NCI-H69 (cell line): ENCODE measurements around the gene MAP3K3.
"Not testable (repeated sequence)": the region's sequence is repeated elsewhere in the genome, so short reads cannot be mapped to it uniquely, and the experiment has no call there.

ENCODE experiments used
- DNase-seq: peaks from one replicate; lab custom pipeline; 2025; lab: John Stamatoyannopoulos, UW

MAP3K3 gene

GRCh38 chr17:63705657-63706056, 83.4 kb downstream of the MAP3K3 start:
- DNase-seq: peak; percentile 13

GRCh38 chr17:63706336-63707082, 84.3 kb downstream of the MAP3K3 start:
- no peak for DNase-seq

GRCh38 chr17:63707151-63707550, 84.9 kb downstream of the MAP3K3 start:
- DNase-seq: no peak

GRCh38 chr17:63709110-63709509, 86.9 kb downstream of the MAP3K3 start:
- DNase-seq: no peak

GRCh38 chr17:63714550-63715277, 92.5 kb downstream of the MAP3K3 start:
- no peak for DNase-seq

- DNase-seq: no peak
These were observed 94.2 kb downstream of the MAP3K3 start for GRCh38 chr17:63716426-63716825.

- DNase-seq: no peak
These were observed 96.8 kb downstream of the MAP3K3 start for GRCh38 chr17:63718988-63719387.

- DNase-seq: not testable (repeated sequence)
These were observed 98.0 kb downstream of the MAP3K3 start for GRCh38 chr17:63720194-63720593.

- DNase-seq: no peak
These were observed 100.2 kb downstream of the MAP3K3 start for GRCh38 chr17:63722403-63722802.

- no peak for DNase-seq
These were observed 113.5 kb downstream of the MAP3K3 start for GRCh38 chr17:63735691-63736090.

GRCh38 chr17:63740464-63741142, 118.4 kb downstream of the MAP3K3 start:
- peak; percentile 56 for DNase-seq

GRCh38 chr17:63741143-63741407, 118.9 kb downstream of the MAP3K3 start:
- DNase-seq: no peak

- peak; percentile 100 for DNase-seq
These were observed 119.4 kb downstream of the MAP3K3 start, which contains the start of gene STRADA for GRCh38 chr17:63741408-63742173. TSS of gene STRADA (minus strand) at chr17:63741799. CDS start at chr17:63728369, 13,430 bp downstream.
